ENCODE results near the gene RNF220.

GRCh38 chr1:44497422-44498170 is 92.5 kb downstream of the RNF220 start:
- TF ChIP-seq ZNF232 (CRISPR knock-in tag; IDR thresholded peaks at IDR 0.05; ENCODE audit: borderline replicate concordance) (no peak), EP300 (IDR thresholded peaks at IDR 0.05; ENCODE audit: low read depth in 2 of 2, low read length in 2 of 2) (no peak), EP300 (CRISPR knock-in tag; IDR thresholded peaks at IDR 0.05; ENCODE audit: borderline replicate concordance) (no peak), NFYC (CRISPR knock-in tag; IDR thresholded peaks at IDR 0.05) (no peak), HDAC2 (CRISPR knock-in tag; IDR thresholded peaks at IDR 0.05) (no peak), POLR2A (IDR thresholded peaks at IDR 0.05; ENCODE audit: insufficient read depth in 1 of 2, low read depth in 2 of 2, low read length in 2 of 2) (no peak), POLR2AphosphoS5 (IDR thresholded peaks at IDR 0.05; ENCODE audit: low read depth, low read length) (no peak), ZBTB37 (CRISPR knock-in tag; IDR thresholded peaks at IDR 0.05) (no peak), KDM1A (CRISPR knock-in tag; IDR thresholded peaks at IDR 0.05) (no peak), ZNF121 (CRISPR knock-in tag; IDR thresholded peaks at IDR 0.05) (no peak), GABPA (IDR thresholded peaks at IDR 0.05; ENCODE audit: low read depth, low read length) (no peak), GABPA (CRISPR knock-in tag; IDR thresholded peaks at IDR 0.05; ENCODE audit: low read depth) (no peak), ZFP37 (CRISPR knock-in tag; IDR thresholded peaks at IDR 0.05; ENCODE audit: borderline replicate concordance) (no peak), TP53 (CRISPR knock-in tag; conservative IDR thresholded peaks at IDR 0.05) (no peak)
